ENCODE results near the gene PRR27.
"Not testable (repeated sequence)": the region's sequence is repeated elsewhere in the genome, so short reads cannot be mapped to it uniquely, and the experiment has no call there.

Gene PRR27

DNA sequence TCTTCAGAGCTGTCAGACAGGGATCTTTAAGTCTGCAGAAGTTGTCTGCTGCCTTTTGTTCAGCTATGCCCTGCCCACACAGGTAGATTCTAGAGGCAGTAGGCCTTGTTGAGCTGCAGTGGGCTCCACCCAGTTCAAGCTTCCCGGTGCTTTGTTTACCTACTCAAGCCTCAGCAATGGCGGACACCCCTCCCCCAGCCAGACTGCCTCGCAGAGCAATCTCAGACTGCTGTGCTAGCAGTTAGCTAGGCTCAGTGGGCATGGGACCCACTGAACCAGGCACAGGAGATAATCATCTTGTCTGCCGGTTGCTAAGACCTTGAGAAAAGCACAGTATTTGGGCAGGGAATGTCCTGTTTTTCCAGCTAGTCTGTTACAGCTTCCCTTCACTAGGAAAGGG, 58.7 kb downstream of the PRR27 start:
- DNase-seq: not testable (repeated sequence)
